HG02642 (cell line): ENCODE data around the gene VSIG10L2.

ENCODE experiments used
- ATAC-seq: cut with Tn5 transposase; IDR thresholded peaks from one replicate; pipeline ENCODE4 v1.9.1; 2021; ENCODE audit warnings: mild to moderate bottlenecking; ENCODE audit not compliant: unreplicated experiment, poor library complexity

VSIG10L2 gene

GRCh38 chr11:125926682-125927081 is 19.2 kb upstream of the VSIG10L2 start:
- no peak for ATAC-seq

GRCh38 chr11:125929445-125930075 is 16.3 kb upstream of the VSIG10L2 start:
- no peak for ATAC-seq

- ATAC-seq, result no peak
Observed at GRCh38 chr11:125930076-125930450, 15.8 kb upstream of the VSIG10L2 start.

- no peak for ATAC-seq
Observed at GRCh38 chr11:125931116-125931515, 14.7 kb upstream of the VSIG10L2 start.

- no peak for ATAC-seq
Observed at GRCh38 chr11:125931668-125932067, 14.2 kb upstream of the VSIG10L2 start.

- ATAC-seq, result no peak
Observed at GRCh38 chr11:125932301-125932700, 13.5 kb upstream of the VSIG10L2 start.

- no peak for ATAC-seq
Observed at GRCh38 chr11:125933030-125933813, 12.6 kb upstream of the VSIG10L2 start.

GRCh38 chr11:125934473-125934872 is 11.4 kb upstream of the VSIG10L2 start:
- no peak for ATAC-seq

- no peak for ATAC-seq
Observed at GRCh38 chr11:125935056-125935455, 10.8 kb upstream of the VSIG10L2 start.

- ATAC-seq, result no peak
Observed at GRCh38 chr11:125935618-125936199, 10.1 kb upstream of the VSIG10L2 start.

GRCh38 chr11:125938418-125938817 is 7.4 kb upstream of the VSIG10L2 start:
- no peak for ATAC-seq

- ATAC-seq, result no peak
Observed at GRCh38 chr11:125939081-125939521, 6.7 kb upstream of the VSIG10L2 start.

- ATAC-seq, result no peak
Observed at GRCh38 chr11:125940145-125940544, 5.7 kb upstream of the VSIG10L2 start.

- no peak for ATAC-seq
Observed at GRCh38 chr11:125941267-125941618, 4.6 kb upstream of the VSIG10L2 start.

- no peak for ATAC-seq
Observed at GRCh38 chr11:125941619-125942611, 3.9 kb upstream of the VSIG10L2 start.

- ATAC-seq, result no peak
Observed at GRCh38 chr11:125942771-125943428, 2.9 kb upstream of the VSIG10L2 start.

GRCh38 chr11:125943661-125944349 is 2.0 kb upstream of the VSIG10L2 start:
- no peak for ATAC-seq

- ATAC-seq, result no peak
Observed at GRCh38 chr11:125944350-125945010, 1.4 kb upstream of the VSIG10L2 start.
